HEK293 (cell line): ENCODE results near the gene AAR2.

ENCODE experiments used
- CTCF ChIA-PET: fragments of 350-600 bp; formaldehyde crosslinking; extraction: SDS; loops from one replicate; lab custom pipeline; 2021; ENCODE audit warnings: antibody characterized with exemption; lab: Yijun Ruan, JAX
- POLR2A ChIA-PET: fragments of 300-600 bp; formaldehyde crosslinking; extraction: SDS; loops from one replicate; lab custom pipeline; 2020; ENCODE audit warnings: antibody characterized with exemption, inconsistent platforms; lab: Yijun Ruan, JAX
- H3K27ac ChIP-seq: fragments of 200-500 bp; sonication (Bioruptor generic); 2 replicates; pipeline ENCODE4 v1.5.1; 2014; ENCODE audit warnings: low read depth, low read length, control low read depth, inconsistent platforms; ENCODE audit errors: extremely low read depth
- H3K36me3 ChIP-seq, 2 experiments: fragments of 200-500 bp in 1 of 2; sonication (Bioruptor generic) in 1 of 2; 1 replicate in 1 of 2; 2 replicates in 1 of 2; pipeline ENCODE4 v1.5.1; 2014 to 2017; ENCODE audit warnings: inconsistent platforms in 2 of 2, low read length in 2 of 2; ENCODE audit not compliant: control insufficient read depth in 2 of 2, insufficient read depth in 1 of 2
- H3K4me1 ChIP-seq: fragments of 200-500 bp; sonication (Bioruptor generic); 2 replicates; pipeline ENCODE4 v1.5.1; 2014; ENCODE audit warnings: mild to moderate bottlenecking, low read length, inconsistent platforms; ENCODE audit not compliant: control insufficient read depth, insufficient read depth
- H3K4me3 ChIP-seq: 2 replicates; pipeline ENCODE4 v1.5.1; 2011; ENCODE audit warnings: low read depth, mild to moderate bottlenecking, control low read depth, low read length, moderate library complexity
- H3K9me3 ChIP-seq: fragments of 200-500 bp; sonication (Bioruptor generic); 2 replicates; pipeline ENCODE4 v1.5.1; 2014; ENCODE audit warnings: low read depth, low read length, inconsistent platforms; ENCODE audit not compliant: control insufficient read depth, insufficient read depth
- EGR2 ChIP-seq: fragments of 450-650 bp; formaldehyde crosslinking; IDR thresholded peaks from 2 replicates; pipeline ENCODE4 v1.5.1; 2016; ENCODE audit warnings: low read depth, missing biosample characterization, missing genetic modification characterization
- FEZF1 ChIP-seq: fragments of 450-650 bp; formaldehyde crosslinking; IDR thresholded peaks from 2 replicates; pipeline ENCODE4 v1.5.1; 2016; ENCODE audit warnings: missing biosample characterization, missing genetic modification characterization
- GLIS1 ChIP-seq: fragments of 450-650 bp; formaldehyde crosslinking; IDR thresholded peaks from 2 replicates; pipeline ENCODE4 v1.5.1; 2016; ENCODE audit warnings: missing biosample characterization, missing genetic modification characterization
- HOXC10 ChIP-seq: sonication (generic); formaldehyde crosslinking; IDR thresholded peaks from 2 replicates; pipeline ENCODE4 v1.8.1; 2023; ENCODE audit warnings: mild to moderate bottlenecking, missing genetic modification reagents
- KLF1 ChIP-seq: fragments of 450-650 bp; formaldehyde crosslinking; IDR thresholded peaks from 2 replicates; pipeline ENCODE4 v1.5.1; 2016; ENCODE audit warnings: missing biosample characterization, missing genetic modification characterization
- PBX3 ChIP-seq: sonication (generic); formaldehyde crosslinking; IDR thresholded peaks from 2 replicates; pipeline ENCODE4 v1.8.1; 2022; ENCODE audit warnings: mild to moderate bottlenecking, moderate library complexity, missing genetic modification reagents
- PRDM1 ChIP-seq: fragments of 450-650 bp; formaldehyde crosslinking; IDR thresholded peaks from 2 replicates; pipeline ENCODE4; 2016; ENCODE audit warnings: missing biosample characterization, missing genetic modification characterization
- SALL2 ChIP-seq: fragments of 450-650 bp; formaldehyde crosslinking; IDR thresholded peaks from 2 replicates; pipeline ENCODE4 v1.5.0; 2017; ENCODE audit warnings: missing biosample characterization, mild to moderate bottlenecking, missing genetic modification characterization, borderline replicate concordance
- TRIM28 ChIP-seq: IDR thresholded peaks from 2 replicates; pipeline ENCODE4 v1.6.1; 2011; ENCODE audit warnings: low read length, control low read depth, borderline replicate concordance
- YY1 ChIP-seq: fragments of 450-650 bp; formaldehyde crosslinking; IDR thresholded peaks from 2 replicates; pipeline ENCODE4 v1.5.1; 2018; ENCODE audit warnings: missing biosample characterization, missing genetic modification characterization
- ZNF248 ChIP-seq: fragments of 450-650 bp; formaldehyde crosslinking; IDR thresholded peaks from 2 replicates; pipeline ENCODE4 v1.5.1; 2017; ENCODE audit warnings: missing biosample characterization, missing genetic modification characterization
- ZNF350 ChIP-seq: fragments of 450-650 bp; formaldehyde crosslinking; IDR thresholded peaks from 2 replicates; pipeline ENCODE4 v1.5.0; 2017; ENCODE audit warnings: missing biosample characterization, mild to moderate bottlenecking, missing genetic modification characterization
- ZNF426 ChIP-seq: fragments of 450-650 bp; formaldehyde crosslinking; IDR thresholded peaks from 2 replicates; pipeline ENCODE4 v1.5.1; 2017; ENCODE audit warnings: missing biosample characterization, missing genetic modification characterization, mild to moderate bottlenecking, inconsistent platforms, moderate library complexity
- ZNF513 ChIP-seq: fragments of 450-650 bp; IDR thresholded peaks from 2 replicates; pipeline ENCODE4 v1.5.1; 2018; ENCODE audit warnings: missing biosample characterization, missing genetic modification characterization
- ZNF529 ChIP-seq: fragments of 450-650 bp; formaldehyde crosslinking; IDR thresholded peaks from 2 replicates; pipeline ENCODE4 v1.5.1; 2017; ENCODE audit warnings: missing genetic modification characterization, missing biosample characterization; ENCODE audit not compliant: insufficient replicate concordance
- ZNF548 ChIP-seq: fragments of 450-650 bp; formaldehyde crosslinking; IDR thresholded peaks from 2 replicates; pipeline ENCODE4 v1.5.1; 2016; ENCODE audit warnings: missing biosample characterization, missing genetic modification characterization
- ZNF555 ChIP-seq: fragments of 450-650 bp; formaldehyde crosslinking; conservative IDR thresholded peaks from 2 replicates; pipeline ENCODE4 v1.5.1; 2017; ENCODE audit warnings: missing biosample characterization, mild to moderate bottlenecking, missing genetic modification characterization, inconsistent platforms
- ZNF561 ChIP-seq: fragments of 450-650 bp; IDR thresholded peaks from 2 replicates; pipeline ENCODE4 v1.5.1; 2018; ENCODE audit warnings: missing biosample characterization, missing genetic modification characterization, borderline replicate concordance
- ZNF596 ChIP-seq: fragments of 450-650 bp; IDR thresholded peaks from 2 replicates; pipeline ENCODE4 v1.5.0; 2018; ENCODE audit warnings: missing biosample characterization, mild to moderate bottlenecking, missing genetic modification characterization, moderate library complexity
- ZNF600 ChIP-seq: fragments of 450-650 bp; formaldehyde crosslinking; IDR thresholded peaks from 2 replicates; pipeline ENCODE4 v1.5.1; 2016; ENCODE audit warnings: missing biosample characterization, missing genetic modification characterization
- ZSCAN5A ChIP-seq: fragments of 450-650 bp; formaldehyde crosslinking; IDR thresholded peaks from 2 replicates; pipeline ENCODE4 v1.5.1; 2016; ENCODE audit warnings: missing biosample characterization, missing genetic modification characterization
- TF ChIP-seq, protein P1 (sequence below): fragments of 450-650 bp; formaldehyde crosslinking; IDR thresholded peaks from 2 replicates; pipeline ENCODE4 v1.5.1; 2016; ENCODE audit warnings: missing biosample characterization, missing genetic modification characterization, low read depth
- TF ChIP-seq, protein P2 (sequence below): fragments of 450-650 bp; formaldehyde crosslinking; conservative IDR thresholded peaks from 2 replicates; pipeline ENCODE4 v1.5.1; 2016; ENCODE audit warnings: low read depth, missing biosample characterization, missing genetic modification characterization

Gene AAR2

GRCh38 chr20:36246401-36246800 is 10.1 kb downstream of the AAR2 start:
- Histone ChIP-seq H3K9me3 (no peaks in the 10 kb centered on the region), H3K4me3 (no peak overlapping the region), H3K4me1 (0 out of 2 replicates have a peak, but pooled peaks cover 2% of the 10 kb centered on the region), H3K36me3 (peaks cover 49 to 96% of the 10 kb centered on the region in 2 experiments), H3K27ac (no peak overlapping the region)
- TF ChIP-seq SALL2: no peak
- peak; percentile 45; the same call in 1 of the 2 replicates for TF ChIP-seq FEZF1 (tag by site-specific recombination)
- CTCF ChIA-PET: interaction anchor here (1.7 kb wide), 1 partner anchor 44 kb away, joined by 5 read pairs; no protein-coding TSS in a partner anchor
- POLR2A ChIA-PET: no interaction called here

- POLR2A ChIA-PET: no interaction called here
- Histone ChIP-seq H3K9me3 (no peaks in the 10 kb centered on the region), H3K36me3 (peaks cover 31 to 96% of the 10 kb centered on the region in 2 experiments), H3K27ac (no peak overlapping the region), H3K4me1 (no peaks in the 10 kb centered on the region), H3K4me3 (no peak overlapping the region)
- CTCF ChIA-PET: no interaction called here
- no peak for TF ChIP-seq TRIM28
- peak; percentile 35; the same call in 1 of the 2 replicates for TF ChIP-seq PRDM1 (tag by site-specific recombination)
- TF ChIP-seq KLF1 (tag by site-specific recombination): no peak
- TF ChIP-seq ZNF596 (tag by site-specific recombination): no peak
- no peak for TF ChIP-seq YY1
- TF ChIP-seq, protein P1, sequence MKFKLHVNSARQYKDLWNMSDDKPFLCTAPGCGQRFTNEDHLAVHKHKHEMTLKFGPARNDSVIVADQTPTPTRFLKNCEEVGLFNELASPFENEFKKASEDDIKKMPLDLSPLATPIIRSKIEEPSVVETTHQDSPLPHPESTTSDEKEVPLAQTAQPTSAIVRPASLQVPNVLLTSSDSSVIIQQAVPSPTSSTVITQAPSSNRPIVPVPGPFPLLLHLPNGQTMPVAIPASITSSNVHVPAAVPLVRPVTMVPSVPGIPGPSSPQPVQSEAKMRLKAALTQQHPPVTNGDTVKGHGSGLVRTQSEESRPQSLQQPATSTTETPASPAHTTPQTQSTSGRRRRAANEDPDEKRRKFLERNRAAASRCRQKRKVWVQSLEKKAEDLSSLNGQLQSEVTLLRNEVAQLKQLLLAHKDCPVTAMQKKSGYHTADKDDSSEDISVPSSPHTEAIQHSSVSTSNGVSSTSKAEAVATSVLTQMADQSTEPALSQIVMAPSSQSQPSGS (tag by site-specific recombination): no peak
- peak; percentile 63 for TF ChIP-seq GLIS1 (tag by site-specific recombination)
- no peak for TF ChIP-seq ZNF426 (tag by site-specific recombination)
These were observed 12.6 kb downstream of the AAR2 start for GRCh38 chr20:36248836-36249235.

DNA sequence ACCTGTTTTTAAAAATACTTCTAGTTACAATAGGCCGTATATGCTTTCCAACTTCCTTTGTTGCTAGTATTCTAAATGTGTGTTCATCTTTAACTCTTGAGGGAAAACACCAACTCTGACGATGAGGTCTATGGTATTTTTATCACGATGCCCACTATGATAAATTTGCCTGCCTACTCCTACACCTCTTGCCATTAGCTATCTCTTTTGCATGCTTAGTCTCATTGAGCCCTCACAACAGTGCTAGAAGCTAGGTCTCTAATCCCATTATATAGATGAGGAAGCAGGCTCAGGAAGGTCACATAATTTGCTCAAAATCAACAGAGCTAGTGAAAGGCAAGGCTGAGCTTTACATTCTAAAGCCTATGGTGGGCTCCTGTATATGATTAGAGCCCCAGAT is 13.2 kb downstream of the AAR2 start:
- H3K9me3 ChIP-seq: no peaks in the 10 kb centered on the region
- no peaks in the 10 kb centered on the region for H3K4me1 ChIP-seq
- CTCF ChIA-PET: interaction anchor here (0.5 to 1.4 kb wide), 3 partner anchors 8 to 638 kb away, joined by 3 to 5 read pairs (median 3); no protein-coding TSS in a partner anchor
- H3K36me3 ChIP-seq: peaks cover 30 to 95% of the 10 kb centered on the region in 2 experiments
- POLR2A ChIA-PET: interaction anchor here (1.4 kb wide), 1 partner anchor 10 kb away, joined by 4 read pairs; no protein-coding TSS in a partner anchor
- H3K4me3 ChIP-seq: no peak overlapping the region
- H3K27ac ChIP-seq: no peak overlapping the region
- no peak for TF ChIP-seq ZNF248 (tag by site-specific recombination)
- TF ChIP-seq ZNF600 (tag by site-specific recombination): no peak
- no peak for TF ChIP-seq ZNF350 (tag by site-specific recombination)
- no peak for TF ChIP-seq EGR2 (tag by site-specific recombination)
- TF ChIP-seq ZNF548 (tag by site-specific recombination): no peak
- TF ChIP-seq ZNF555 (tag by site-specific recombination): no peak
- no peak for TF ChIP-seq ZNF561 (tag by site-specific recombination)
- no peak for TF ChIP-seq ZNF513
- TF ChIP-seq, protein P2, sequence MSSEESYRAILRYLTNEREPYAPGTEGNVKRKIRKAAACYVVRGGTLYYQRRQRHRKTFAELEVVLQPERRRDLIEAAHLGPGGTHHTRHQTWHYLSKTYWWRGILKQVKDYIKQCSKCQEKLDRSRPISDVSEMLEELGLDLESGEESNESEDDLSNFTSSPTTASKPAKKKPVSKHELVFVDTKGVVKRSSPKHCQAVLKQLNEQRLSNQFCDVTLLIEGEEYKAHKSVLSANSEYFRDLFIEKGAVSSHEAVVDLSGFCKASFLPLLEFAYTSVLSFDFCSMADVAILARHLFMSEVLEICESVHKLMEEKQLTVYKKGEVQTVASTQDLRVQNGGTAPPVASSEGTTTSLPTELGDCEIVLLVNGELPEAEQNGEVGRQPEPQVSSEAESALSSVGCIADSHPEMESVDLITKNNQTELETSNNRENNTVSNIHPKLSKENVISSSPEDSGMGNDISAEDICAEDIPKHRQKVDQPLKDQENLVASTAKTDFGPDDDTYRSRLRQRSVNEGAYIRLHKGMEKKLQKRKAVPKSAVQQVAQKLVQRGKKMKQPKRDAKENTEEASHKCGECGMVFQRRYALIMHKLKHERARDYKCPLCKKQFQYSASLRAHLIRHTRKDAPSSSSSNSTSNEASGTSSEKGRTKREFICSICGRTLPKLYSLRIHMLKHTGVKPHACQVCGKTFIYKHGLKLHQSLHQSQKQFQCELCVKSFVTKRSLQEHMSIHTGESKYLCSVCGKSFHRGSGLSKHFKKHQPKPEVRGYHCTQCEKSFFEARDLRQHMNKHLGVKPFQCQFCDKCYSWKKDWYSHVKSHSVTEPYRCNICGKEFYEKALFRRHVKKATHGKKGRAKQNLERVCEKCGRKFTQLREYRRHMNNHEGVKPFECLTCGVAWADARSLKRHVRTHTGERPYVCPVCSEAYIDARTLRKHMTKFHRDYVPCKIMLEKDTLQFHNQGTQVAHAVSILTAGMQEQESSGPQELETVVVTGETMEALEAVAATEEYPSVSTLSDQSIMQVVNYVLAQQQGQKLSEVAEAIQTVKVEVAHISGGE (tag by site-specific recombination): no peak
- no peak for TF ChIP-seq HOXC10 (CRISPR knock-in tag)
- TF ChIP-seq ZNF529 (tag by site-specific recombination): no peak
- TF ChIP-seq ZSCAN5A (tag by site-specific recombination): no peak
- no peak for TF ChIP-seq PBX3 (CRISPR knock-in tag)
